Mucosa of descending colon (tissue), 3 donors: ENCODE data around the gene TRPV6. TPM values are rescaled to one million over a fixed set of nuclear protein-coding genes. Genes with fewer than 3 reads are reported as not detected.
A peak's percentile ranks its signal among the peaks of the same experiment; 100 is the strongest.

Experiments used
- ATAC-seq: fragments of 200-7000 bp; cut with Tn5 transposase; one replicate; pipeline ENCODE4 v1.9.1; 2020; ENCODE audit warnings: mild to moderate bottlenecking, moderate library complexity
- DNase-seq, 3 donors: peaks; one replicate each; pipeline ENCODE4 v3.0.0-alpha.2; 2020
- H3K36me3 ChIP-seq: fragments of 200-600 bp; one replicate; pipeline ENCODE4 v1.8.0; 2021; ENCODE audit warnings: low read depth, mild to moderate bottlenecking
- H3K4me1 ChIP-seq: fragments of 200-600 bp; one replicate; pipeline ENCODE4 v1.8.0; 2021; ENCODE audit warnings: low read depth, mild to moderate bottlenecking
- H3K4me3 ChIP-seq: fragments of 200-600 bp; one replicate; pipeline ENCODE4 v1.8.0; 2021; ENCODE audit warnings: mild to moderate bottlenecking
- H3K9me3 ChIP-seq: fragments of 200-600 bp; one replicate; pipeline ENCODE4 v1.8.0; 2021; ENCODE audit warnings: mild to moderate bottlenecking
- CTCF ChIP-seq: fragments of 200-600 bp; IDR thresholded peaks from one replicate; pipeline ENCODE4 v1.8.0; 2022; ENCODE audit warnings: antibody characterized with exemption, mild to moderate bottlenecking
- intact Hi-C, 2 donors: fragments of 100-400 bp; cut with DNase I in 1 of 2; cut with micrococcal nuclease in 1 of 2; formaldehyde crosslinking; loops; one replicate each; pipeline versions ENCODE4 v1.11.0 to v1.11.1; 2022; cut with DNase I, micrococcal nuclease
- total RNA-seq, 3 donors: library from RNA; stranded (reverse); fragmentation: NEBNext Ultra II Directional in 2 of 3; extraction: Animal tissue kit (Norgen Biotek cat#: 25700) in 2 of 3; gene quantifications; one replicate each; pipeline versions ENCODE4 v1.2.1 to v1.2.4, GENCODE V29; 2021 to 2023
- donor health status: DM: no; HTN: no; CAD: no; lungs with moderate emphysema.
- donor health status: DM: no; HTN: no; CAD: no.
- donor health status: DM: no; HTN: yes; CAD: no.

TRPV6 gene
- total RNA-seq, 3 donors from 2014 or later: 0.35 to 0.55 (median 0.44) TPM

DNA sequence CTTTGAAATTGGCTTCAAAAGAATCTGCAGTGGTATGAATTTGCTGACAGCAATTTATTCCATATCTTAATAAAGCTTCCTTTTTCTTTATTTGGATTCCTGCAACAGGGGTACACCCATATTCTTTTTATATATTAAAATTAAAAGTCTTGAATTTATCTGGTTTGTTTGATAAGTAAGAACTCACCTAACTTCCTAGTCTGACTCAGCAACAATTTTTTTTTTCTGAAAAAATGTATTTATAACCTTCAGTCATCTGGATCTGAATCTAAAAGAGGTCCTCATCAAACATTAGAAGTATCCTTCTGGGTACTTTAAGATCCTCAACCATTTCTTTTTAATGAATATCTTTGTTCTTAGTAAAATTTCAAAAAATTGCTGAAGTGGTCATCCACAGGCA, 26.1 kb downstream of the TRPV6 start:
- intact Hi-C loops: loop anchor here in 1 of 2 donors (10.0 kb wide), 1 partner anchor 145 kb away; no protein-coding TSS in a partner anchor
- no peaks in the 10 kb centered on the region for H3K36me3 ChIP-seq

DNA sequence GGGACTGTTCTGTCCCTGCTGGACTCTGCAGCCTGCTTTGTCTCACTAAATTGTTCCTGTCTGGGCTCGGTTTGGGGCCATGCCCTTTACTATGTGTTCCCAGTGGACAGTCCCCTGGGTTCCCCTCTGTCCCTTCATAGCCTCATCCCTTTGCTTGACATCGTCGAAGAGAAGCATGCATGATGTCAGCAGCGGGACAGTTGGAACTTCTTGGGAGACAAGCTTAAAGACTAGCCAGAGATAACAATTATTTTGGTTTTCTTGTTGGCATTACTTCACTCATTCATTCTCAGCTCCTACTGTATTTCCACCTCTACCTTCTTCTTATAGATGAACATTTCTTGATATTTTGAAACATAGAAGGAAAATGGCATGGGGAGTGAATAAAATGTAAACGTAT, 27.9 kb downstream of the TRPV6 start:
- no peak for TF ChIP-seq CTCF
- Histone ChIP-seq H3K4me3 (no peak overlapping the region), H3K4me1 (peaks cover 7% of the 10 kb centered on the region), H3K9me3 (no peaks in the 10 kb centered on the region), H3K36me3 (no peaks in the 10 kb centered on the region)
- ATAC-seq: no peak
- intact Hi-C loops: loop anchor here in 1 of 2 donors (10.0 kb wide), 1 partner anchor 147 kb away; no protein-coding TSS in a partner anchor
- no peak for DNase-seq

More for the DNA sequence above, 26.1 kb downstream of the TRPV6 start:
- ATAC-seq: no peak
- Histone ChIP-seq H3K9me3 (no peaks in the 10 kb centered on the region), H3K4me1 (peaks cover 7% of the 10 kb centered on the region), H3K4me3 (no peak overlapping the region)
- TF ChIP-seq CTCF: no peak
- no peak for DNase-seq

DNA sequence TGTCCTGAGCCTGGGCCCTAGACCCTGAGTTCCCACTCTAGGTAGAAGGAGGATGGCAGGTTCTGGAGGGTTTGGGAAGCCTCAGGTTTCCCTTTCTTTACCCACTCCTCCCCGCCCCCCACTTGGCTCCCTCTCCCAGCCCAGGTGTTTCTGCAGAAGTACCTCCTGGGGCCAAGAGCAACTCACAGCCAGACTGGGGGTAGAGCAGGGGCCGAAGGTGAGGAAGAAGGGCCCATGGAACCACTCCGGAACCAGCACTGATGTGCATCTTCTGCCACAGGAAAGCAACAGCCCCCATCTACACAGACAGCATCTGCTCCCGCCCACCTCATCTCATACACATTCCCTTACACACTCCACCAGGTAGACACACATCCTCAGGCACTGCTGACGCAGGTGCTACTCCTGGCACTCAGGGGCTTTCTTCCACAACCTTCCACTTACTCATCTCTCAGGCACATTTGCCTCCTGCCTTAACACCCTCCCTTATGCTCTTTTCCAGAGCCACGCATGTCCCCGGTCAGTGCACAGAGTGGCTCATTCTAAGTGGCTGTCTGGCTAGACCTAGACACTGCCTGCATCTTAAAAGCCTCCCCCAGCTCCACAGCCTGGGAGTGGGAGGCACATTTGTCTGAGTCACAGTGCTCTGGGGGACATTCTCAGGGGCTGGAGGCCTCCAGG, 28.8 kb downstream of the TRPV6 start:
- no peak for DNase-seq
- Histone ChIP-seq H3K36me3 (no peaks in the 10 kb centered on the region), H3K4me3 (no peak overlapping the region), H3K4me1 (peaks cover 7% of the 10 kb centered on the region), H3K9me3 (no peaks in the 10 kb centered on the region)
- no peak for TF ChIP-seq CTCF
- intact Hi-C loops: loop anchor here in 1 of 2 donors (10.0 kb wide), 1 partner anchor 148 kb away; no protein-coding TSS in a partner anchor
- ATAC-seq: no peak

DNA sequence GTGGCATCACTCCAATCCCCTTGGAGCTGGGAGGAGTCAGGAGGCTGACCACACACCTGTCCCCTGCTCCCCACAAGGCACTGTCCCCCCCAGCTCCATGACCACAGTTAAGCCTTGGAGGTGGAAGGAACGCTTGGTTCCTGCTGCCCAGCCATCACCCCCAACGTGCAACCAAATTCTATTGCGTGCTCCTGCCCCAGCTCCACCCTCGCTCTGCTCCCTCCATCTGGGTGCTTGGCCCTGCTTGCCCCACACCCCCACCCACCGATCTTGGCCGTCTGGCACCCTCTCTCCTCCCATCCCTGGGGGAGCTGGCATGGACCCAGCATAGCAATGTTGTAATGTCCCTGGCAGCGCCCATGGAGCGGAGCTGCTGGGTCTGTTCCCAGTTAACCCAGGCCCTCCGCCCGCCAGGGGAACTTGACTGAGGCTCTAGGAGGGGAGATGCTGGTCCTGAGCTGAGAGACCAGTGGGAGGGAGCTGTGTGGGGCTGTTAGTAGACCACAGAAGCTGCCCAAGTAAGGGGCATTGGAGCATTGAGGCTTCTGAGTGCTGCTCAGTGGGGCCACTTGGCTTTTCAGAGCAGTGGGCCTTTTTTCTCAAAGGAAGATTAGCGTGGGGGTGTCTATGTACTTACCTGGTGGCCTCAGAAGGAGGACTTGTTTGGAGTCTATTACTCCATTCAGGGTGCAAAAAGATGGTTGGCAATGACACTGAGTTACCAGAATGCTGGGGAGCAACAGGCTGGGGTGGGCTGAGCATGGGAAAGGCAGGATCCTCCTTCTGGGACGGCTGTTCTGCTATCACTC, 29.6 kb downstream of the TRPV6 start:
- DNase-seq (peak in 1 of 3 donors; percentile 65), ATAC-seq (no peak)
- Histone ChIP-seq H3K4me1 (peaks cover 7% of the 10 kb centered on the region), H3K36me3 (no peaks in the 10 kb centered on the region), H3K4me3 (no peak overlapping the region), H3K9me3 (no peaks in the 10 kb centered on the region)
- TF ChIP-seq CTCF: no peak
- intact Hi-C loops: loop anchor here in 1 of 2 donors (10.0 kb wide), 1 partner anchor 149 kb away; no protein-coding TSS in a partner anchor

DNA sequence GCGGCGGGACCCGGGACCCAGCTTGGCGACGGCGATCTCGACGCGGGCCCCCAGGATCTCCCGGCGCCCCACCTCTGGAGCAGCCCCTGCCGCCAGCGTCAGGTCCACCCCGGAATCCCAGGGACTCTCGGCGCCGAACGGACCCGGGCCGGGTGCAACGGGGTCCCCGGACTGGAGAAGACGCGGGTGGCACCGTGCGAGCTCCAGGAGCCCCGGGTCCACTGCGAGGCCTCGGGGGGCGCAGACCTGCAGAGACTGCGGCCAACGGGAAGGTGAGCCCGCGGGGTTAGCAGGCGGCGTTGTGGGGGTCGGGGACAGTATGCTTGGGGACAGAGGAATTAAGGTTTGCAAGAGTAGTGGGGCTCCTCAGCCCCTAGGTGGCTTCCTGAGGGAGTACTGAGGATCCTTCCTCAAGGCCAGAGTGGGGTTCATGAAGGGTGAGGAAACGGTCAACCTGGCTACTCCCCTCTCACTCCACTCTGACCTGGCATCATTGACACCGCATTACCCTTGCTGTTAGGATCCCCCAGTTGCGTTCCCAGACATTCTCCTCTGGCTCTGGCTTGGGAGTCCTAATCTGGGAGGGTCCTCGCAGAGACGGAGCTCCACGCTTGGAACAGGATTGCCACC, 30.3 kb downstream of the TRPV6 start:
- intact Hi-C loops: loop anchor here in 1 of 2 donors (10.0 kb wide), 1 partner anchor 150 kb away; no protein-coding TSS in a partner anchor
- peak; percentile 1 for ATAC-seq
- DNase-seq: no peak

More for the DNA sequence above, 30.3 kb downstream of the TRPV6 start:
- Histone ChIP-seq H3K36me3 (no peaks in the 10 kb centered on the region), H3K4me3 (no peak overlapping the region), H3K4me1 (peaks cover 7% of the 10 kb centered on the region), H3K9me3 (no peaks in the 10 kb centered on the region)
- no peak for TF ChIP-seq CTCF
